HL-60 (cell line): Measurements from ENCODE around the gene CACYBP.

Source experiments
- CTCF ChIP-seq: IDR thresholded peaks from one replicate; pipeline ENCODE4 v1.5.1; 2011; ENCODE audit warnings: low read length, control low read depth, inconsistent platforms; ENCODE audit not compliant: insufficient read depth
- POLR2AphosphoS5 ChIP-seq: IDR thresholded peaks from 2 replicates; pipeline ENCODE4 v1.6.1; 2012; ENCODE audit warnings: low read depth
- REST ChIP-seq: IDR thresholded peaks from 2 replicates; pipeline ENCODE4 v1.6.1; 2012; ENCODE audit warnings: low read depth; ENCODE audit not compliant: insufficient replicate concordance

- no peak for TF ChIP-seq CTCF
- no peak for TF ChIP-seq POLR2AphosphoS5
- no peak for TF ChIP-seq REST
Measured at GRCh38 chr1:175009532-175009931, 9.8 kb downstream of the CACYBP start.
